GM12878 (cell line): ENCODE measurements around the gene ZBED2. TPM values are rescaled to one million over a fixed set of nuclear protein-coding genes. Genes with fewer than 3 reads are reported as not detected.

ENCODE experiments used
- ATAC-seq: fragments of 200-7000 bp; cut with Tn5 transposase; 3 replicates; pipeline ENCODE4 v1.9.1; 2020; ENCODE audit warnings: mild to moderate bottlenecking, moderate library complexity
- BruUV-seq: library from RNA; stranded (reverse); fragments of 400-500 nt; replicated peaks from 2 replicates; lab custom pipeline; 2021; lab: Mats Ljungman, UMichigan
- CTCF ChIA-PET: fragments of 300-600 bp; sonication (Branson Sonifier 250); formaldehyde crosslinking; extraction: SDS; loops from one replicate; lab custom pipeline; 2021; ENCODE audit warnings: inconsistent platforms; lab: Yijun Ruan, JAX
- POLR2A ChIA-PET: fragments of 350-600 bp; formaldehyde crosslinking; extraction: SDS; loops from one replicate; lab custom pipeline; 2021; ENCODE audit warnings: inconsistent platforms; lab: Charles Lee
- RAD21 ChIA-PET: fragments of 300-600 bp; sonication (Branson Sonifier 250); formaldehyde crosslinking; loops from one replicate; lab custom pipeline; 2023; ENCODE audit warnings: antibody characterized with exemption; ENCODE audit not compliant: unreplicated experiment; lab: Charles Lee
- SMC1A ChIA-PET: fragments of 300-600 bp; sonication (Branson Sonifier 250); formaldehyde crosslinking; loops from one replicate; lab custom pipeline; 2023; ENCODE audit not compliant: unreplicated experiment, uncharacterized antibody; lab: Charles Lee
- DNase-seq: peaks from one replicate; pipeline ENCODE4 v3.0.0-alpha.2; 2011; ENCODE audit warnings: low read depth, low spot score
- FAIRE-seq: peaks from 3 replicates; lab custom pipeline; 2011; peaks lifted over from hg19 to GRCh38; lab: Jason Lieb, UNC
- H2AFZ ChIP-seq: 2 replicates; pipeline ENCODE4 v1.6.0; 2011; ENCODE audit warnings: low read depth, low read length, control low read depth; ENCODE audit not compliant: control insufficient read depth
- H3K27ac ChIP-seq: 2 replicates; pipeline ENCODE4 v1.5.1; 2011; ENCODE audit warnings: control low read depth; ENCODE audit not compliant: control insufficient read depth, insufficient read depth
- H3K27me3 ChIP-seq, 2 experiments: replicated peaks in 1 of 2; 2 replicates each; pipeline versions ENCODE4 v1.6.0 to v1.6.1; 2011; ENCODE audit warnings: low read length in 1 of 2; ENCODE audit not compliant: control insufficient read depth in 2 of 2, insufficient read depth in 2 of 2
- H3K36me3 ChIP-seq, 2 experiments: 2 replicates each; pipeline ENCODE4 v1.5.1; 2011; ENCODE audit warnings: low read length in 1 of 2; ENCODE audit not compliant: control insufficient read depth in 2 of 2, insufficient read depth in 2 of 2
- H3K4me1 ChIP-seq: 2 replicates; pipeline ENCODE4 v1.6.1; 2011; ENCODE audit warnings: mild to moderate bottlenecking, low read length, moderate library complexity, mixed read lengths; ENCODE audit not compliant: control insufficient read depth, insufficient read depth
- H3K4me2 ChIP-seq: 2 replicates; pipeline ENCODE4 v1.6.0; 2011; ENCODE audit warnings: control low read depth; ENCODE audit not compliant: control insufficient read depth, insufficient read depth
- H3K4me3 ChIP-seq: fragments of 200-600 bp; sonication (generic); 2 replicates; pipeline ENCODE4 v1.5.1; 2016
- H3K79me2 ChIP-seq: 2 replicates; pipeline ENCODE4 v1.6.0; 2011; ENCODE audit warnings: low read length; ENCODE audit not compliant: control insufficient read depth, insufficient read depth
- H3K9ac ChIP-seq: 2 replicates; pipeline ENCODE4 v1.8.0; 2011; ENCODE audit warnings: low read length, control low read depth, mixed read lengths; ENCODE audit not compliant: control insufficient read depth, insufficient read depth
- H3K9me3 ChIP-seq: replicated peaks from 3 replicates; pipeline ENCODE4 v1.5.1; 2011; ENCODE audit warnings: mild to moderate bottlenecking, low read length; ENCODE audit not compliant: control insufficient read depth, insufficient read depth
- H4K20me1 ChIP-seq: 2 replicates; pipeline ENCODE4 v1.6.0; 2011; ENCODE audit not compliant: control insufficient read depth, insufficient read depth
- BACH1 ChIP-seq: fragments of 450-650 bp; IDR thresholded peaks from 2 replicates; pipeline ENCODE4 v1.6.1; 2017; ENCODE audit warnings: mild to moderate bottlenecking, borderline replicate concordance
- E4F1 ChIP-seq: fragments of 450-650 bp; IDR thresholded peaks from 2 replicates; pipeline ENCODE4 v1.6.1; 2018; ENCODE audit warnings: borderline replicate concordance, mild to moderate bottlenecking; ENCODE audit not compliant: partially characterized antibody
- NR2F1 ChIP-seq: fragments of 450-650 bp; conservative IDR thresholded peaks from 2 replicates; pipeline ENCODE4 v1.6.1; 2017; ENCODE audit warnings: mild to moderate bottlenecking
- TARDBP ChIP-seq: IDR thresholded peaks from 2 replicates; pipeline ENCODE4 v1.6.1; 2016; ENCODE audit warnings: borderline replicate concordance
- ZNF592 ChIP-seq: fragments of 450-650 bp; IDR thresholded peaks from 2 replicates; pipeline ENCODE4 v1.6.1; 2017; ENCODE audit warnings: mild to moderate bottlenecking, moderate library complexity
- WGBS: methylation state at CpG from one replicate; pipeline ENCODE4 v1.1.6; 2016; ENCODE audit warnings: low lambda C conversion rate; ENCODE audit not compliant: insufficient replicate concordance, insufficient coverage; ENCODE audit errors: missing lambda C conversion rate; 5-methylcytosine and 5-hydroxymethylcytosine counted together
- in situ Hi-C: fragments of 300-500 bp; cut with MboI; formaldehyde crosslinking; loops from 9 replicates; pipeline ENCODE4 v1.14.3; 2018; ENCODE audit warnings: mixed read lengths
- intact Hi-C: fragments of 100-400 bp; cut with micrococcal nuclease; formaldehyde crosslinking; loops from one replicate; pipeline ENCODE4 v1.14.2; 2022; ENCODE audit not compliant: unreplicated experiment
- polyA plus RNA-seq, 11 experiments: library from polyadenylated mRNA; depleted of rRNA in 4 of 11; unstranded in 6 of 11; stranded (reverse) in 5 of 11; fragments of >200 nt; fragmentation: Nextera tagmentation in 4 of 11; fragmentation: Illumina TruSeq in 1 of 11; extraction: Ambion mirVana in 4 of 11; extraction: Trizol in 1 of 11; gene quantifications; 1 replicate in 1 of 11; 2 replicates in 10 of 11; pipeline versions ENCODE4 v1.2.1 to v1.2.3, GENCODE V29; 2011 to 2016; ENCODE audit warnings: inconsistent platforms in 2 of 11, missing spikeins in 2 of 11, low read depth in 1 of 11
- total RNA-seq, 4 experiments: library from RNA; depleted of rRNA in 3 of 4; stranded (reverse); fragments of >200 nt in 3 of 4; fragmentation: Illumina TruSeq in 1 of 4; extraction: Trizol in 1 of 4; gene quantifications; 2 replicates each; pipeline versions ENCODE4 v1.2.1 to v1.2.3, GENCODE V29; 2013 to 2021
- TF ChIP-seq, protein P1 (sequence below): fragments of 450-650 bp; IDR thresholded peaks from 2 replicates; pipeline ENCODE4 v1.6.1; 2017; ENCODE audit warnings: mild to moderate bottlenecking, low read depth, inconsistent platforms; ENCODE audit not compliant: poor library complexity, severe bottlenecking

The ZBED2 gene
- total and polyA plus RNA-seq, 10 of the 15 experiments (the other 5 are each of a cell fraction or from before 2014, with no cell fraction given) = 0.02 to 0.24 (median 0.08) TPM; not detected in 3

DNA sequence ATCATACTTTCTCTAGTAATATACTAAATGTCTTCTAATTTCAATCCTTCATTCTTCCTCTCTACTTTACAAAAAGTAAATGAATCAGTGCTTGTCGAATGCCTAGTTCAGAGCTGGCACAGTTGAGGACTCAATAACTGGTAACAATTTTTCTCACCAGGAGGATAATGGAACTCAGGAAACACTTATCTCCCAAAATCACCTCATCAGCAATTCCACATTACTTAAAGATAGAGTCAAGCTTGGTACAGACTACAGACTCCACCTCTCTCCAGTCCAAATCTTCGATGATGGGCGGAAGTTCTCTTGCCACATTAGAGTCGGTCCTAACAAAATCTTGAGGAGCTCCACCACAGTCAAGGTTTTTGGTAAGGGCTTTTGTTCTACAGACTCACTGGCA is 16.3 kb downstream of the ZBED2 start:
- H3K79me2 ChIP-seq = no peaks in the 10 kb centered on the region
- TF ChIP-seq E4F1 = no peak
- TF ChIP-seq, protein P1, sequence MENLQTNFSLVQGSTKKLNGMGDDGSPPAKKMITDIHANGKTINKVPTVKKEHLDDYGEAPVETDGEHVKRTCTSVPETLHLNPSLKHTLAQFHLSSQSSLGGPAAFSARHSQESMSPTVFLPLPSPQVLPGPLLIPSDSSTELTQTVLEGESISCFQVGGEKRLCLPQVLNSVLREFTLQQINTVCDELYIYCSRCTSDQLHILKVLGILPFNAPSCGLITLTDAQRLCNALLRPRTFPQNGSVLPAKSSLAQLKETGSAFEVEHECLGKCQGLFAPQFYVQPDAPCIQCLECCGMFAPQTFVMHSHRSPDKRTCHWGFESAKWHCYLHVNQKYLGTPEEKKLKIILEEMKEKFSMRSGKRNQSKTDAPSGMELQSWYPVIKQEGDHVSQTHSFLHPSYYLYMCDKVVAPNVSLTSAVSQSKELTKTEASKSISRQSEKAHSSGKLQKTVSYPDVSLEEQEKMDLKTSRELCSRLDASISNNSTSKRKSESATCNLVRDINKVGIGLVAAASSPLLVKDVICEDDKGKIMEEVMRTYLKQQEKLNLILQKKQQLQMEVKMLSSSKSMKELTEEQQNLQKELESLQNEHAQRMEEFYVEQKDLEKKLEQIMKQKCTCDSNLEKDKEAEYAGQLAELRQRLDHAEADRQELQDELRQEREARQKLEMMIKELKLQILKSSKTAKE = no peak
- TF ChIP-seq NR2F1 = no peak
- TF ChIP-seq ZNF592 = no peak
- no peak for TF ChIP-seq BACH1
- no peak for TF ChIP-seq TARDBP
- TF ChIP-seq, all 136 proteins: peak for 0
- Histone ChIP-seq H3K4me1 (no peaks in the 10 kb centered on the region), H3K4me3 (no peak overlapping the region), H3K4me2 (no peak overlapping the region), H2AFZ (no peak overlapping the region), H3K9ac (no peak overlapping the region), H3K27me3 (no peaks in the 10 kb centered on the region; a peak in 1 of 4 replicates), H3K27ac (no peak overlapping the region), H3K36me3 (no peaks in the 10 kb centered on the region), H4K20me1 (no peaks in the 10 kb centered on the region), H3K9me3 (no peaks in the 10 kb centered on the region)
- WGBS = 67% methylated on average over 4 of the region's 4 CpGs
- ChIA-PET RAD21 (interaction anchor here (0.9 to 3.0 kb wide), 15 partner anchors 11 to 411 kb away, joined by 3 to 45 read pairs (median 5); no protein-coding TSS in a partner anchor), CTCF (interaction anchor here (0.6 to 3.1 kb wide), 20 partner anchors 7 to 435 kb away, joined by 3 to 61 read pairs (median 6); partner anchors contain the start of gene ZBED2), SMC1A (interaction anchor here (1.1 to 4.1 kb wide), 18 partner anchors 11 to 435 kb away, joined by 3 to 41 read pairs (median 6); partner anchors contain the start of gene ZBED2), POLR2A (no interaction called here)
- in situ Hi-C loops = loop anchor here (10.0 kb wide), 1 partner anchor 396 kb away; the partner anchor contains the start of gene ABHD10
- DNase-seq (no peak), ATAC-seq (no peak), FAIRE-seq (no peak)
- BruUV-seq = no TSS peak
- intact Hi-C loops = loop anchor here (1.0 to 2.0 kb wide), 3 partner anchors 37 to 138 kb away; no protein-coding TSS in a partner anchor
